Fibroblast of lung (primary cell): Measurements from ENCODE around the gene ITGAE. TPM values are rescaled to one million over a fixed set of nuclear protein-coding genes. Genes with fewer than 3 reads are reported as not detected.

Experiments
- DNase-seq, 2 donors: peaks; one replicate each; pipeline versions ENCODE4 v3.0.0 to v3.0.0-alpha.2; 2010; ENCODE audit warnings: low read depth in 2 of 2
- H2AFZ ChIP-seq: 2 replicates; pipeline ENCODE4 v1.5.1; 2012; ENCODE audit warnings: low read length, control low read depth, inconsistent platforms
- H3K27ac ChIP-seq: 2 replicates; pipeline ENCODE4 v1.5.1; 2011; ENCODE audit warnings: low read length, control low read depth; ENCODE audit not compliant: insufficient read depth
- H3K27me3 ChIP-seq: 2 replicates; pipeline ENCODE4 v1.5.1; 2011; ENCODE audit warnings: mild to moderate bottlenecking, low read length; ENCODE audit not compliant: control insufficient read depth, insufficient read depth
- H3K36me3 ChIP-seq: 2 replicates; pipeline ENCODE4 v1.5.1; 2011; ENCODE audit warnings: low read length; ENCODE audit not compliant: control insufficient read depth, insufficient read depth
- H3K4me1 ChIP-seq: 2 replicates; pipeline ENCODE4 v1.5.1; 2011; ENCODE audit warnings: low read length; ENCODE audit not compliant: control insufficient read depth, insufficient read depth; ENCODE audit errors: extremely low read depth
- H3K4me2 ChIP-seq: 2 replicates; pipeline ENCODE4 v1.5.1; 2011; ENCODE audit warnings: low read length, control low read depth; ENCODE audit not compliant: insufficient read depth; ENCODE audit errors: extremely low read depth
- H3K4me3 ChIP-seq, 4 experiments: fragments of 200-600 bp in 1 of 4; sonication (generic) in 1 of 4; replicated peaks in 1 of 4; 2 replicates each; pipeline ENCODE4 v1.5.1; 2011 to 2016; ENCODE audit warnings: low read length in 4 of 4, low read depth in 3 of 4, mild to moderate bottlenecking in 3 of 4, control low read depth in 2 of 4, inconsistent platforms in 1 of 4, mixed read lengths in 1 of 4; ENCODE audit not compliant: insufficient read depth in 1 of 4; ENCODE audit errors: control extremely low read depth in 1 of 4
- H3K79me2 ChIP-seq: 2 replicates; pipeline ENCODE4 v1.5.1; 2012; ENCODE audit warnings: mild to moderate bottlenecking, low read length, inconsistent platforms; ENCODE audit not compliant: control insufficient read depth, insufficient read depth
- H3K9ac ChIP-seq: 2 replicates; pipeline ENCODE4 v1.5.1; 2011; ENCODE audit warnings: mild to moderate bottlenecking, low read length, control low read depth; ENCODE audit not compliant: insufficient read depth
- H3K9me3 ChIP-seq: 2 replicates; pipeline ENCODE4 v1.5.1; 2012; ENCODE audit warnings: low read depth, low read length; ENCODE audit not compliant: control insufficient read depth, insufficient read depth
- H4K20me1 ChIP-seq: 2 replicates; pipeline ENCODE4 v1.5.1; 2011; ENCODE audit warnings: low read length; ENCODE audit not compliant: control insufficient read depth, insufficient read depth; ENCODE audit errors: extremely low read depth
- EZH2 ChIP-seq: IDR thresholded peaks from 2 replicates; pipeline ENCODE4 v1.5.1; 2012; ENCODE audit warnings: low read length, control low read depth, mild to moderate bottlenecking; ENCODE audit errors: missing control alignments
- polyA plus RNA-seq, 2 donors: library from polyadenylated mRNA; depleted of rRNA in 1 of 2; stranded (reverse) in 1 of 2; unstranded in 1 of 2; fragments of >200 nt; gene quantifications; 2 replicates each; pipeline ENCODE4 v1.2.1, GENCODE V29; 2011 to 2012; ENCODE audit warnings: missing spikeins in 1 of 2
- total RNA-seq: library from RNA; depleted of rRNA; stranded (reverse); fragments of >200 nt; gene quantifications from 2 replicates; pipeline ENCODE4 v1.2.1, GENCODE V29; 2014
- TF ChIP-seq, protein P1 (sequence below), 2 donors: IDR thresholded peaks in 1 of 2; conservative IDR thresholded peaks in 1 of 2; 1 replicate in 1 of 2; 2 replicates in 1 of 2; pipeline ENCODE4 v1.5.1; 2011 to 2012; ENCODE audit warnings: low read length in 2 of 2, control low read depth in 1 of 2, inconsistent platforms in 1 of 2, low read depth in 1 of 2, mild to moderate bottlenecking in 1 of 2

ITGAE gene
- total and polyA plus RNA-seq, 2 donors (not counting 1 experiment from before 2014, with no cell fraction given) = 29.7 to 72.5 TPM

DNA sequence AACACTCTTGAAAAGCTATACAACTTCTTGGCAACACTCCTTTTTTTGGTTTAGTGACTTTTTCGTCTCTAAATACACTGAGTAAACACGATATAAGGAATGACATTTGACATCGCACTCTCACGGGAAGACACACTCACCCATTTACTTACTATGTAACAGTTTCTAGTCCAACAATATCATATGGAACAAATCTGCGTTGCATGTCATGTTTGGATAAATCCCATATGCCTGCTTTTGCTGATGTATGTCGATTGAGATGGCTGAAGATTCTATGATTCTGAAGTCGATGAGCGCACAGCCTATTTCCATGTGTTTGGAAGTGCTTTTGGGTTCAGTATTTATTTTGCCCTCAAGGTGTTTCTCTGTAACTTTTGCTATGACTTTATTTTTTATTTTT, 18.2 kb downstream of the ITGAE start:
- no peak overlapping the region for H3K4me3 ChIP-seq
- H4K20me1 ChIP-seq = no peaks in the 10 kb centered on the region
- H3K79me2 ChIP-seq = no peaks in the 10 kb centered on the region
- H3K9me3 ChIP-seq = no peaks in the 10 kb centered on the region
- no peaks in the 10 kb centered on the region for H3K4me1 ChIP-seq
- no peaks in the 10 kb centered on the region for H3K36me3 ChIP-seq
- no peak overlapping the region for H2AFZ ChIP-seq
- no peak overlapping the region for H3K27ac ChIP-seq
- H3K9ac ChIP-seq = no peak overlapping the region
- DNase-seq = no peak
- TF ChIP-seq EZH2 = no peak
- TF ChIP-seq, protein P1, sequence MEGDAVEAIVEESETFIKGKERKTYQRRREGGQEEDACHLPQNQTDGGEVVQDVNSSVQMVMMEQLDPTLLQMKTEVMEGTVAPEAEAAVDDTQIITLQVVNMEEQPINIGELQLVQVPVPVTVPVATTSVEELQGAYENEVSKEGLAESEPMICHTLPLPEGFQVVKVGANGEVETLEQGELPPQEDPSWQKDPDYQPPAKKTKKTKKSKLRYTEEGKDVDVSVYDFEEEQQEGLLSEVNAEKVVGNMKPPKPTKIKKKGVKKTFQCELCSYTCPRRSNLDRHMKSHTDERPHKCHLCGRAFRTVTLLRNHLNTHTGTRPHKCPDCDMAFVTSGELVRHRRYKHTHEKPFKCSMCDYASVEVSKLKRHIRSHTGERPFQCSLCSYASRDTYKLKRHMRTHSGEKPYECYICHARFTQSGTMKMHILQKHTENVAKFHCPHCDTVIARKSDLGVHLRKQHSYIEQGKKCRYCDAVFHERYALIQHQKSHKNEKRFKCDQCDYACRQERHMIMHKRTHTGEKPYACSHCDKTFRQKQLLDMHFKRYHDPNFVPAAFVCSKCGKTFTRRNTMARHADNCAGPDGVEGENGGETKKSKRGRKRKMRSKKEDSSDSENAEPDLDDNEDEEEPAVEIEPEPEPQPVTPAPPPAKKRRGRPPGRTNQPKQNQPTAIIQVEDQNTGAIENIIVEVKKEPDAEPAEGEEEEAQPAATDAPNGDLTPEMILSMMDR (conservative IDR thresholded peaks at IDR 0.05 in 1 of 2, IDR thresholded peaks at IDR 0.05 in 1 of 2; ENCODE audit: low read depth in 1 of 2, low read length in 2 of 2) = no peak
- H3K27me3 ChIP-seq = no peaks in the 10 kb centered on the region
- H3K4me2 ChIP-seq = no peak overlapping the region

DNA sequence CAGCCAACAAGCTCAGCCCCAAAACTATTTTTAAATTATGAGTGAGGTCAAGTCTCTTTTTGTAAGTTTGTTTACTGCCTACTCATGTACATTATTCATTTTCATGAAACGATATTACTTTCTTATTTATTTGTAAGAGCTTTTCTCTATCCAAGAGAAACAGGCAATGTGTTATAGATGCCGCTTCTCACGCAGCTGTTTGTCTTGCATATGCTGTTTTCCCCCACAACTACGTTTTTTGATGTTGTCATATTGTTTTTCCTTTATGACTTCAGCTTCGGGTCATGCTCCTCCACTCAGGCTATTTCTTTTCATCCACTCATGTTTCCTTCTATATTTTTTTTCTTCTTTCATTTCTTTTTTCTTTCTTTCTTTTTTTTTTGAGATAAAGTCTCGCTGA, 20.0 kb downstream of the ITGAE start:
- no peak overlapping the region for H3K27ac ChIP-seq
- DNase-seq = no peak

DNA sequence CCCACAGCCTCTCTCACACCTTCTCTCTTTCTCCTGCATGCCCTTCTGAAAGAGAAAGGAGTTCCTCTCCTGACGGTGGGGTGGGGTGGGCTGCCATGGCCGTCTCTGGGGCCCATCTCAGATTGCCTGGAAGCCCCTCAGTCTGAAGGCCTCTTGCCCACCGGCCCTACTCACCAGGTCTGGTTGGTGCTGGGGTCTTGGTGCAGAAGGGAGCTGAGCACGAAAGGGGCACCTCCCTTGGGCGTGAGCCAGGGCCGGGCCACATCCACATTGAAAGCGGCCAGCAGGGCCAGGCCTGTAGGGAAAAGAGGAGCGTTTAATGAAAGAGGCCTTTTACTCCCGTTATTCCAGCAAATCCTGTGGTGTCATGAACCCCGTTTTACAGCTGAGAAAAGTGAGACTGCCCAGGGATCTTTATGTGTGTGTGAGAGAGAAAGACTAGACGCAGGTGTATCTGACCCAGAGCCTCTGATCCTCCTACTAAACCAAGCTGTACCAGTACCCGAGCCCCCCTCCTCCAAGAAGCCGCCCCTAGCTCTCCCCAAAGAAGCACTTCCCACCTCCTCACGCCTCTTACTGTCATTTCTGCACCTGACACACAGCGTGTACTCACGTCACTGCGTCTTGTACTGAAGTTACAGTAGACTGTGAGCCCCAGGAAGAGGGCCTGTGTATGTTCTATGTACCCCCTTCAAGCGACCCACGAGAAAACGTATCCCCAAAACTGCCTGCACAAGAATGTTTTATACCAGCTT, 23.4 kb downstream of the ITGAE start:
- DNase-seq = no peak
- Histone ChIP-seq H3K79me2 (no peaks in the 10 kb centered on the region), H3K27me3 (no peaks in the 10 kb centered on the region), H4K20me1 (no peaks in the 10 kb centered on the region), H3K4me2 (no peak overlapping the region), H3K36me3 (no peaks in the 10 kb centered on the region), H3K4me1 (no peaks in the 10 kb centered on the region), H2AFZ (no peak overlapping the region), H3K27ac (no peak overlapping the region), H3K9me3 (no peaks in the 10 kb centered on the region), H3K4me3 (no peak overlapping the region), H3K9ac (no peak overlapping the region)
- TF ChIP-seq, protein P1 (conservative IDR thresholded peaks at IDR 0.05 in 1 of 2, IDR thresholded peaks at IDR 0.05 in 1 of 2; ENCODE audit: low read depth in 1 of 2, low read length in 2 of 2) = no peak
- no peak for TF ChIP-seq EZH2

More for the DNA sequence above, 20.0 kb downstream of the ITGAE start:
- Histone ChIP-seq H3K27me3 (no peaks in the 10 kb centered on the region), H3K4me1 (no peaks in the 10 kb centered on the region), H3K9me3 (no peaks in the 10 kb centered on the region), H3K36me3 (no peaks in the 10 kb centered on the region), H3K79me2 (no peaks in the 10 kb centered on the region), H3K4me3 (no peak overlapping the region), H2AFZ (no peak overlapping the region), H4K20me1 (no peaks in the 10 kb centered on the region), H3K9ac (no peak overlapping the region), H3K4me2 (no peak overlapping the region)
- TF ChIP-seq, protein P1 (conservative IDR thresholded peaks at IDR 0.05 in 1 of 2, IDR thresholded peaks at IDR 0.05 in 1 of 2; ENCODE audit: low read depth in 1 of 2, low read length in 2 of 2) = no peak
- no peak for TF ChIP-seq EZH2
